GM21786 (cell line): ENCODE results near the gene SAMD11.
"Not testable (repeated sequence)": the region's sequence is repeated elsewhere in the genome, so short reads cannot be mapped to it uniquely, and the experiment has no call there.

Source experiments
- ATAC-seq: cut with Tn5 transposase; IDR thresholded peaks from one replicate; pipeline ENCODE4 v1.9.1; 2021; ENCODE audit not compliant: unreplicated experiment

SAMD11 gene

GRCh38 chr1:974293-974640 is 50.5 kb downstream of the SAMD11 start:
- ATAC-seq: no peak

- no peak for ATAC-seq
Observed at GRCh38 chr1:974687-975328, 51.1 kb downstream of the SAMD11 start.

GRCh38 chr1:975365-975764 is 51.6 kb downstream of the SAMD11 start:
- no peak for ATAC-seq

GRCh38 chr1:975896-976683 is 52.4 kb downstream of the SAMD11 start:
- no peak for ATAC-seq

- not testable (repeated sequence) for ATAC-seq
Observed at GRCh38 chr1:976791-977190, 53.1 kb downstream of the SAMD11 start.

- ATAC-seq: no peak
Observed at GRCh38 chr1:978069-978834, 54.5 kb downstream of the SAMD11 start.

- ATAC-seq: no peak
Observed at GRCh38 chr1:978835-979743, 55.4 kb downstream of the SAMD11 start.

- ATAC-seq: no peak
Observed at GRCh38 chr1:979744-980072, 56.0 kb downstream of the SAMD11 start.

GRCh38 chr1:980137-980571 is 56.4 kb downstream of the SAMD11 start:
- ATAC-seq: no peak

- ATAC-seq: no peak
Observed at GRCh38 chr1:980602-981395, 57.1 kb downstream of the SAMD11 start.

GRCh38 chr1:981491-981954 is 57.8 kb downstream of the SAMD11 start:
- no peak for ATAC-seq

GRCh38 chr1:981955-982558 is 58.3 kb downstream of the SAMD11 start, which contains the start of gene PERM1:
Gene PERM1, minus strand, starts transcription at chr1:982093. Its CDS starts 1,064 bp downstream, at chr1:981029.
- ATAC-seq: no peak

- no peak for ATAC-seq
Observed at GRCh38 chr1:982765-983436, 59.2 kb downstream of the SAMD11 start.

- ATAC-seq: no peak
Observed at GRCh38 chr1:983798-984475, 60.2 kb downstream of the SAMD11 start.

GRCh38 chr1:984476-984814 is 60.7 kb downstream of the SAMD11 start:
- no peak for ATAC-seq

GRCh38 chr1:985126-985525 is 61.4 kb downstream of the SAMD11 start:
- ATAC-seq: no peak

GRCh38 chr1:988061-988460 is 64.3 kb downstream of the SAMD11 start:
- ATAC-seq: not testable (repeated sequence)

- ATAC-seq: not testable (repeated sequence)
Observed at GRCh38 chr1:991275-991674, 67.6 kb downstream of the SAMD11 start.

GRCh38 chr1:991895-992294 is 68.2 kb downstream of the SAMD11 start:
- ATAC-seq: no peak
